HPDE6-E6E7 (cell line): ENCODE data around the gene SMG1.
A peak's percentile ranks its signal among the peaks of the same experiment; 100 is the strongest.
"Not testable (repeated sequence)": the region's sequence is repeated elsewhere in the genome, so short reads cannot be mapped to it uniquely, and the experiment has no call there.

Experiments
- DNase-seq: peaks from one replicate; pipeline ENCODE4 v3.0.0; 2011; ENCODE audit warnings: missing footprints; ENCODE audit errors: extremely low spot score

SMG1 gene

GRCh38 chr16:18800293-18800692 is 125.9 kb downstream of the SMG1 start:
- DNase-seq, result no peak

- DNase-seq, result no peak
These were observed 126.7 kb downstream of the SMG1 start for GRCh38 chr16:18799500-18799899.

GRCh38 chr16:18797746-18798145 is 128.5 kb downstream of the SMG1 start:
- DNase-seq, result no peak

- DNase-seq, result no peak
These were observed 129.8 kb downstream of the SMG1 start for GRCh38 chr16:18796377-18796776.

DNA sequence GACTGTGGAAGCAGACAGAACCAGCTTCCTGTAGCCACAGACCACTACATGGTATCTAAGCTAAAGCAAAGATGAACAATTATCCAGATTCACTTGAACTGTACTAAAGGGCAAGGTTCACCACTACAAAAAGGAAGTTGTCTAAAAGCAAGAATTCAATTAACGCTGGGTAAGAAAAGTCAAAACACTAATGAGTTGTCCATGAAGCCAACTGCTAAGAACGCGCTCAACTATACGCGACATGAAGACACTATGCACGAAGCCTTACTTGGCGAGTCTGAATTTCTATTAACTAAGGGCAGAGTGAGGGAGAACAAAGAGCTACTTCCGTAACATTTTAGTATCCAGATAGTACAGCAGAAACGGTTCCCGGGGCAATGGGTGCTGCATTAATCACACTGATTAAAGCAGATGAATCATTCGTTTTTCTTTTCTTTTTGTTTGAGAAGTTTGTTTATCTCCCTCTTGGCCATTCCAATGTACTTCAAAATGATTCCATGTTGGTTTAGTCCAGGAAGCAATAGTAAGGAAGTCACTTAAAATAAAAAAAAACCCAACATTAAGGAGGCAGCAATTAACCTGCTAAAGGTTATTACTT is 133.3 kb downstream of the SMG1 start:
- no peak for DNase-seq

DNA sequence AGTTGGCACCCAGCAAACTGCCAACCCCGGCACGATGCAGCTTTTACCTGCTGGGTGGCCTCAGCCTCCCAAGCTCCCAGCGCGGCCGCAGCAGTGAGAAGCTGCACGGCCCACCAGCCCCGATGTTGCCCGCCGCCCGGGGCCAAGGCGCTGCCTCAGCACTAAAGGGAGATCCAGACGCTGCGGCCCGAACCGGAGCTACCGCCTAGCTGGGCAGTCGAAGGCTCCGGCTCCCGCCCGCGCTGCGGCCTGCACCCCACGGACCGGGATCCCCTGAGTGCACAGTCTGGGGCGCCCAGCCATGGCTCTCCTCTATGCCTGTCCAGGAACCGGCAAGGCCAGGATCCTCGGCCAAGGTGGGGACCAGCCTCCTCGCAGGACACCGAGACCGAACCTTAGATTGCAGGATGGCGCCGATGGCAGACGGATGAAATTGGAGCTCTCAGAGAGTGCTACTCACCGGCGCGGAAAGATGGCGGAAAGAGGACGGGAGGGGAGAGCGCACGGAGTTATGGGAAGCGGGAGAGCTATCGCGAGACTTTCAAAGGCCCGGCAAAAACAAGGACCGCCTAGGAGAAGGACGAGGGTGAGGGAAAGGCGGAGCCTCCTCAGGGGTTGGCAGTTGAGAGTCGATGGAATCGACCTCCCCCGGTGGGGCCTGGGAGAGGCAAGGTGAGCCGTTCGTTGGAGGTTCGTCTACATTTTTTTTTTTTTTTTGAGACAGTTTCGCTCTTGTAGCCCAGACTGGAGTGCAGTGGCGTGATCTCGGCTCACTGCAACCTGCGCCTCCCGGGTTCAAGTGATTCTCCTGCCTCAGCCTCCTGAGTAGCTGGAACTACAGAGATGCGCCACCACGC is 136.1 kb downstream of the SMG1 start, which contains the start of gene RPS15A:
Gene RPS15A, minus strand, starts transcription at position 485 of the 857 bp plus-strand sequence. CDS start 1,221 bp downstream, outside the sequence.
- peak; percentile 97 for DNase-seq

DNA sequence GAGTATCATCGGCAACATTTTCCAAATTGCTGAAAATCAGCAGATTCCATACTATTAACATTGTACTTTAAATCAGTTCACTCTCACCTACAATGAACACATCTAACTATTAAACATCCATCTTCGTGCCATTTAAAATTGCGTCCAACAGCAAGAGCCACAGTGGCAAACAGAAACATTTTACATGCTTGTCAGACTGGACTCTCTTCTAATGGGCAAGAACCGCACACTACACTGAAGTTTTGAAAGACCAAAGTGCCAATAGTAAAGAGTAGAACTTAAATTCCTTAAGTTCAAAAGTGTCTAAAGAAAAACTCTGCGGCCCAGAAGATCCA is 136.7 kb downstream of the SMG1 start:
- DNase-seq, result no peak

GRCh38 chr16:18788828-18789514 is 137.2 kb downstream of the SMG1 start:
- DNase-seq, result no peak

DNA sequence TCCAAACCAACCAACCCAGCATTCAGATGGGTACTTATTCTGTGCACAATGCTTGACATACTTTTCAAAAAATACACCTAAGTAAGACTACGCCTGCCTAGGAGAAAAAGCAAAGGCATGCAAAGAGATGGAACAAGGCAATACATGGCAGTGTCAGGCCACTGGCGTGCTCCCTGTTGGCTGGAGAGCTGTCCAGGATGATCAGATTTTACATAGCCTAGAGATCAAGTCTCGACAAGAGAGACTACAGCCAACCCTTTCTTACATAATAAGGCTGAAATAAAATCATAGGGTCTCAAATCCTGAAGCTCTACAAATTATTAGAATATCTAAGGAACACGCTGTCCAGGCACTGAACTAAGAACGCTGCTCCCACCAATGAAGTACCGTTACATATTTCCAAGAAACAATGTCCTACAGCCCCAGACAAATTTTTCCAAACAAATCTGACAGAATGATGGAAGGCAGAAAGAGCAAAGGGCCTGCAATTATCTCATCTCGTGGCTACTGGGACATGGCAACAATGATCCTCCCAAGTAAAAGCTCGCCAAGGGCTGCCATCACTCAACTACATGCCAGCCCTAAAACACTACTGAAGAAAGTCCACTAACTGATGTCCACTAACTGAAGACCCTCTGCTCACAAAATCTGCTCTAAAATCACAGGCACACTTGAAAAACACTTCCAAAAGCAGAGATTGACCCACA is 141.1 kb downstream of the SMG1 start:
- no peak for DNase-seq

- DNase-seq, result no peak
These were observed 142.5 kb downstream of the SMG1 start for GRCh38 chr16:18783430-18784341.

GRCh38 chr16:18782697-18783429 is 143.3 kb downstream of the SMG1 start:
- DNase-seq, result no peak

DNA sequence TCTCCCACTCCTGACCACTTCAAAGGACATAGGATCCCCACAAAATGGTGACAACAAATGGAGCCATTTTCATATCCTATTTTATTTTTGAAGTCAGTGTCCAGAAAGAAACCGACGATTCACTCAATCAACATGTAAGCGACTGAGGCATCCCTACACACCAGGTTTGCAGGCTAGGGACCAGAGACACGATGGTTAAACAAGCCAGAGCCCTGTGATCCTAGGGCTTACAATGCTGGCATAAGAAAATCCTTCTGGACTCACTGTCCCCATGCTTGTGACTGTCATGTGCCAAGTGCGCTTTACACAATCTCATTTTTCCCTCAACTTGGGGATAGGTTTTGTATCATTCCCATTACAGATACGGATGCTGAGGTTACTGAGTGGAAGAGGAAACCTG is 145.0 kb downstream of the SMG1 start:
- DNase-seq, result not testable (repeated sequence)

- not testable (repeated sequence) for DNase-seq
These were observed 145.7 kb downstream of the SMG1 start for GRCh38 chr16:18780460-18781026.

DNA sequence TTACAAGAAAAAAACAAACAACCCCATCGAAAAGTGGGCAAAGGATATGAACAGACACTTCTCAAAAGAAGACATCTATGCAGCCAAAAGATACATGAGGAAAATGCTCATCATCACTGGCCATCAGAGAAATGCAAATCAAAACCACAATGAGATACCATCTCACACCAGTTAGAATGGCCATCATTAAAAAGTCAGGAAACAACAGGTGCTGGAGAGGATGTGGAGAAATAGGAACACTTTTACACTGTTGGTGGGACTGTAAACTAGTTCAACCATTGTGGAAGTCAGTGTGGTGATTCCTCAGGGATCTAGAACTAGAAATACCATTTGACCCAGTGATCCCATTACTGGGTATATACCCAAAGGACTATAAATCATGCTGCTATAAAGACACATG is 148.5 kb downstream of the SMG1 start:
- DNase-seq, result not testable (repeated sequence)

DNA sequence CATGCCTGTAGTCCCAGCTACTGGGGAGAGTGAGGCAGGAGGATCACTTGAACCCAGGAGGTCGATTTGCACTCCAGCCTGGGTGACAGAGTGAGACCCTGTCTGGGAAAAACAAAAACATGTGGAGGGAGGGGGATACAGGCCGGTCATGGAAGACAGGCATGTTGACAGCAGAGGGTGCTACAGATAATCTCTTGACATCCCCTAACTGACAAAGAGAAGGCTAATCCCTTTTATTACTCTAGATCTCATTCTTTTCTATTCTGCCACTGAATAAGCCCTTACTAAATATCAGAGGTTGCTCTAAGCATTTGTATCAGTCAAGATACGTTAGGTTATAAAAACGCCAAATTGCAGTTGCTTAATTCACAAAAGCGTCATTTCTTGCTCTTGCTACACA is 149.9 kb downstream of the SMG1 start:
- not testable (repeated sequence) for DNase-seq

GRCh38 chr16:18774651-18775050 is 151.6 kb downstream of the SMG1 start:
- not testable (repeated sequence) for DNase-seq

GRCh38 chr16:18772171-18772570 is 154.0 kb downstream of the SMG1 start:
- not testable (repeated sequence) for DNase-seq

DNA sequence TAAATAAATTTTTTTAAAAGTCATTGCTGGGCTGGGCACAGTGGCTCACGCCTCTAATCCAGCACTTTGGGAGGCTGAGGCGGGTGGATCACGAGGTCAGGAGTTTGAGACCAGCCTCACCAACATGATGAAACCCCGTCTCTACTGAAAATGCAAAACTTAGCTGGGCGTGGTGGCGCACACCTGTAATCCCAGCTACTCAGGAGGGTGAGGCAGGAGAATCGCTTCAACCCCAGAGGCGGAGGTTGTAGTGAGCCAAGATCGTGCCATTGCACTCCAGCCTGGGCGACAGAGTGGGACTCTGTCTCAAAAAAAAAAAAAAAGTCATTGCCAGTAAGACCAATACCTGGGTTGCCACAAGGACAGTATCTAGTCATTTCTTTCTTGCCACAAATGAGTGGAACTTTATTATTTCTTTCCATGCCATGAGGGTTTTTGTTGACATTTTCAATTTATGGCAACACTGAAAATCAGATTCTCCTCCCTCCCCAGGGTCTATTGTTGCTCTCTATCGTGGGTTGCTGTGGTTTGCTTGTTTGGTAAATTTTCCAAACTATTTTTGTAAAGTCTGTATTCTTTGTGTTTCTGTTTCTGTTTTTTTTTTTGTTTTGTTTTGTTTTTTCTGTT is 155.8 kb downstream of the SMG1 start:
- DNase-seq, result not testable (repeated sequence)

DNA sequence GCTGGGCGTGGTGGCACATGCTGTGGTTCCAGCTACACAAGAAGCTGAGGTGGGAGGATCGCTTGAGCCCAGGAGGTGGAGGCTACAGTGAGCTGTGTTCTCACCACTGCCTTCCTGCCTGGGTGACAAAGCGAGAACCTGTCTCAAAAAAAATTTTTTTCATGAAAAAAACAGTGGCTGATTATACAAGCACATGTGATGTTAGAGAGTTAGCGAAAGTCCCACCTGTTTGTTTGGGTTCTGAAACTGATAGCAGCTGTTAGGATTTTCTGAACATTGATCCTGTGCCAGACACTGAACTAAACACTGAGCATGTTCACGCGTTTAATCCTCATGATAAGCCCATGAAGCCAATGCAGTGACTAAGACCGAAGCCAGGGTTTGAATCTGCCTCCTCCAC is 159.0 kb downstream of the SMG1 start:
- DNase-seq, result not testable (repeated sequence)
